Tibial nerve (tissue), 4 donors: Measurements from ENCODE around the gene ITIH4. TPM values are rescaled to one million over a fixed set of nuclear protein-coding genes. Genes with fewer than 3 reads are reported as not detected.

Experiments used
- DNase-seq, 2 donors: peaks; one replicate each; pipeline ENCODE4 v3.0.0-alpha.2; 2019; ENCODE audit warnings: low spot score in 2 of 2
- H3K27ac ChIP-seq, 4 donors: fragments of 200-600 bp; sonication (generic) in 3 of 4; one replicate each; pipeline ENCODE4 v1.5.1; 2017 to 2019; ENCODE audit warnings: mild to moderate bottlenecking in 1 of 4
- H3K27me3 ChIP-seq, 2 donors: fragments of 200-600 bp; sonication (generic) in 1 of 2; one replicate each; pipeline versions ENCODE4 v1.5.1 to v1.6.0; 2017 to 2019
- H3K36me3 ChIP-seq, 3 donors: fragments of 200-600 bp; sonication (generic); one replicate each; pipeline ENCODE4 v1.5.1; 2018 to 2019
- H3K4me1 ChIP-seq, 4 donors: fragments of 200-600 bp; sonication (generic) in 3 of 4; one replicate each; pipeline ENCODE4 v1.5.1; 2017 to 2019
- H3K4me3 ChIP-seq, 4 donors: fragments of 200-600 bp; sonication (generic) in 3 of 4; one replicate each; pipeline ENCODE4 v1.5.1; 2017 to 2019; ENCODE audit warnings: mild to moderate bottlenecking in 1 of 4, moderate library complexity in 1 of 4
- H3K9me3 ChIP-seq, 4 donors: fragments of 200-600 bp; sonication (generic) in 3 of 4; one replicate each; pipeline ENCODE4 v1.5.1; 2017 to 2019
- CTCF ChIP-seq, 5 experiments: fragments of 200-600 bp in 3 of 5; fragments of 450-650 bp in 2 of 5; sonication (generic) in 3 of 5; IDR thresholded peaks; one replicate each; pipeline ENCODE4 v1.5.1; 2016 to 2019; ENCODE audit warnings: antibody characterized with exemption in 5 of 5, mild to moderate bottlenecking in 3 of 5, moderate library complexity in 2 of 5
- EP300 ChIP-seq, 2 donors: sonication (generic); formaldehyde crosslinking; IDR thresholded peaks; one replicate each; pipeline ENCODE4 v1.6.1; 2017; ENCODE audit warnings: antibody characterized with exemption in 2 of 2, mild to moderate bottlenecking in 1 of 2
- POLR2A ChIP-seq, 2 donors: fragments of 450-650 bp; IDR thresholded peaks; one replicate each; pipeline ENCODE4 v1.6.1; 2017; ENCODE audit warnings: antibody characterized with exemption in 2 of 2, mild to moderate bottlenecking in 2 of 2, moderate library complexity in 2 of 2
- WGBS, 2 donors: methylation state at CpG; one replicate each; pipeline ENCODE4 v1.1.5; 2018; 5-methylcytosine and 5-hydroxymethylcytosine counted together
- total RNA-seq, 4 donors: library from RNA; depleted of rRNA; stranded (reverse); fragments of >200 nt; gene quantifications; one replicate each; pipeline ENCODE4 v1.1.0, GENCODE V29; 2016

The ITIH4 gene
- total RNA-seq, 4 donors from 2014 or later: 5.4 to 24.9 (median 10.1) TPM

DNA sequence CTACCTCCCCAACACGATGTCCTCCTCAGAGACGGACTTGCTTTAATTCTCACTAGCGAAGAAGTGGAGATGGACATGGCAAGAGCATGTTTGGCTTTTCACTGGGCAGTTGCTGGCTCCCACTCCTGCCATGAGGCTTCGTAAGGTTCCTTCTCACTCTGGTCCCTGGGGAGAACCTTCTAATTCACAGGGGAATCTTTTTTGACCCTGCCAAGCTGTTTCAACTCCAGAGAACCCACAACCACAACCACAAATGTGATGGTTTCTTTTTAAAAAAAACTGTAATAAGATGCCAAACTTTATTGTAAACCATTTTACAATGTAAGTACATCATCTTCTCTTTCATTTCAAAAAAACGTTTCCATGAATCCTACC lies 6.0 kb upstream of the ITIH4 start:
- Histone ChIP-seq H3K4me1 (peaks cover 0 to 22% (median under 1%) of the 10 kb centered on the region in 4 donors), H3K4me3 (no peak overlapping the region), H3K27me3 (no peaks in the 10 kb centered on the region), H3K9me3 (no peaks in the 10 kb centered on the region), H3K27ac (peak overlapping the region in 2 of 4 donors; percentile 43 to 59), H3K36me3 (peaks cover 0 to 87% (median 0%) of the 10 kb centered on the region in 3 donors)
- no peak for DNase-seq
- no peak for TF ChIP-seq EP300 (IDR thresholded peaks at IDR 0.05)
- no peak for TF ChIP-seq CTCF (IDR thresholded peaks at IDR 0.05)
- TF ChIP-seq POLR2A (IDR thresholded peaks at IDR 0.05): no peak
- WGBS, 2 donors: 80 to 88% methylated on average over 5 of the region's 5 CpGs

- peaks cover 0 to 25% (median 2%) of the 10 kb centered on the region in 4 donors for H3K4me1 ChIP-seq
- H3K36me3 ChIP-seq: peaks cover 0 to 81% (median 0%) of the 10 kb centered on the region in 3 donors
- no peaks in the 10 kb centered on the region for H3K9me3 ChIP-seq
- peak overlapping the region in 2 of 4 donors; percentile 43 to 59 for H3K27ac ChIP-seq
- WGBS, 2 donors: 78 to 84% methylated on average over 8 of the region's 8 CpGs
- peak overlapping the region in 1 of 4 donors; percentile 38 for H3K4me3 ChIP-seq
- DNase-seq: no peak
- H3K27me3 ChIP-seq: no peaks in the 10 kb centered on the region
- TF ChIP-seq POLR2A (IDR thresholded peaks at IDR 0.05): no peak
- TF ChIP-seq EP300 (IDR thresholded peaks at IDR 0.05): no peak
- TF ChIP-seq CTCF (IDR thresholded peaks at IDR 0.05): no peak
Observed at GRCh38 chr3:52835766-52836470, 5.4 kb upstream of the ITIH4 start.

GRCh38 chr3:52834871-52835501 lies 4.5 kb upstream of the ITIH4 start, which contains the start of gene MUSTN1:
Gene MUSTN1, minus strand, starts transcription at chr3:52835019. Its CDS starts 71 bp downstream, at chr3:52834948.
- Histone ChIP-seq H3K27ac (peak within 1 kb of the TSS in 2 of 4 donors; percentile 43 to 59), H3K9me3 (no peaks in the 10 kb centered on the region), H3K4me3 (peak within 1 kb of the TSS in 2 of 4 donors; percentile 5 to 38), H3K27me3 (no peaks in the 10 kb centered on the region), H3K36me3 (peaks cover 0 to 72% (median 0%) of the 10 kb centered on the region in 3 donors), H3K4me1 (peaks cover 0 to 31% (median 2%) of the 10 kb centered on the region in 4 donors)
- no peak for TF ChIP-seq CTCF (IDR thresholded peaks at IDR 0.05)
- TF ChIP-seq EP300 (IDR thresholded peaks at IDR 0.05): peak in 1 of 2 donors; percentile 5
- TF ChIP-seq POLR2A (IDR thresholded peaks at IDR 0.05): no peak
- DNase-seq: peak; percentile 51 to 61
- WGBS, 2 donors: 36 to 53% methylated on average over 11 of the region's 11 CpGs

DNA sequence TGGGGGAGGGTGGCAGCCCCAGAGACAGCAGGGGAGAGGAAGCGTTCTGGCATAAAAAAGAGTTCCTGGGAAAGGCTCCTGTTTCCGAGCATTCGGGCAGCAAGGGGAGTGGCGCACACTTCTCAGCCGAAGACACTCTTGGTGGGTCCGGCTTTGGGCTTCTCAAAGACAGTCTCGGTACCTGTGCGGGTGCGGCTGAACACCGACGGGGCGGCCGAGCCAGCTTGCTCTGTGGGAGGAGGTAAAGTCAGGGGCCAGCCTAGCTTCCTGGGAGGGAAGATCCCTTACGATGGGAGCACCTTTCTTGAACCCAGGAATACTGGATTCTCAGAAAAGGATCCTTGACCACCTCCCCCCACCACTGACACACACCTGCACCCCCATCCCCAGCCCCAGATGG lies 2.7 kb upstream of the ITIH4 start:
- Histone ChIP-seq H3K27ac (peak overlapping the region in 1 of 4 donors; percentile 28), H3K27me3 (no peaks in the 10 kb centered on the region), H3K9me3 (no peaks in the 10 kb centered on the region), H3K4me3 (no peak overlapping the region), H3K4me1 (peaks cover 0 to 31% (median 2%) of the 10 kb centered on the region in 4 donors), H3K36me3 (peaks cover 0 to 71% (median 0%) of the 10 kb centered on the region in 3 donors)
- no peak for TF ChIP-seq EP300 (IDR thresholded peaks at IDR 0.05)
- no peak for TF ChIP-seq CTCF (IDR thresholded peaks at IDR 0.05)
- TF ChIP-seq POLR2A (IDR thresholded peaks at IDR 0.05): no peak
- DNase-seq: no peak
- 87 to 89% methylated on average over 7 to 14 of the region's 14 CpGs for WGBS, 2 donors
